Activated CD8-positive, alpha-beta T cell treated with anti-CD3 and anti-CD28 coated beads, Interleukin-2, amount 10 ng/mL, durations not matched to agents 7 days and 5 days (primary cell): ENCODE measurements around the gene HMOX1. TPM values are rescaled to one million over a fixed set of nuclear protein-coding genes. Genes with fewer than 3 reads are reported as not detected.
A peak's percentile ranks its signal among the peaks of the same experiment; 100 is the strongest.

ENCODE experiments used
- ATAC-seq: fragments of 150-1000 bp; cut with Tn5 transposase; one replicate; pipeline ENCODE4 v1.10.0; 2021; ENCODE audit warnings: moderate library complexity
- CTCF ChIA-PET: fragments of 350-600 bp; sonication (Branson Sonifier 250); formaldehyde crosslinking; loops from one replicate; lab custom pipeline; 2021; ENCODE audit warnings: antibody characterized with exemption; lab: Charles Lee
- POLR2A ChIA-PET: fragments of 350-600 bp; sonication (Branson Sonifier 250); formaldehyde crosslinking; loops from one replicate; lab custom pipeline; 2021; ENCODE audit warnings: antibody characterized with exemption; lab: Charles Lee
- DNase-seq: peaks from one replicate; pipeline ENCODE4 v3.0.0-alpha.2; 2020
- H3K27ac Mint-ChIP-seq: one replicate; pipeline ENCODE4 v1.8.0; 2021; ENCODE audit warnings: mild to moderate bottlenecking, mixed read lengths
- H3K27me3 Mint-ChIP-seq: one replicate; pipeline ENCODE4 v1.8.0; 2021; ENCODE audit warnings: low read depth, mixed read lengths
- H3K36me3 Mint-ChIP-seq: one replicate; pipeline ENCODE4 v1.8.0; 2021; ENCODE audit warnings: low read depth, mixed read lengths
- H3K4me1 Mint-ChIP-seq: one replicate; pipeline ENCODE4 v1.8.0; 2021; ENCODE audit warnings: low read depth, mixed read lengths
- H3K4me3 Mint-ChIP-seq: one replicate; pipeline ENCODE4 v1.8.0; 2021; ENCODE audit warnings: mild to moderate bottlenecking, mixed read lengths
- H3K9me3 Mint-ChIP-seq: one replicate; pipeline ENCODE4 v1.8.0; 2022; ENCODE audit warnings: mixed read lengths; ENCODE audit not compliant: insufficient read depth
- microRNA-seq: library from miRNA; unstranded; fragments of <30 nt; microRNA quantifications from one replicate; pipeline ENCODE4 v1.2.0, GENCODE V29; 2022
- total RNA-seq, 2 experiments: library from RNA; stranded (reverse); gene quantifications; one replicate each; pipeline ENCODE4 v1.2.3, GENCODE V29; 2021

The HMOX1 gene
- total RNA-seq, 2 experiments from 2014 or later = 0.34 to 0.68 TPM

DNA sequence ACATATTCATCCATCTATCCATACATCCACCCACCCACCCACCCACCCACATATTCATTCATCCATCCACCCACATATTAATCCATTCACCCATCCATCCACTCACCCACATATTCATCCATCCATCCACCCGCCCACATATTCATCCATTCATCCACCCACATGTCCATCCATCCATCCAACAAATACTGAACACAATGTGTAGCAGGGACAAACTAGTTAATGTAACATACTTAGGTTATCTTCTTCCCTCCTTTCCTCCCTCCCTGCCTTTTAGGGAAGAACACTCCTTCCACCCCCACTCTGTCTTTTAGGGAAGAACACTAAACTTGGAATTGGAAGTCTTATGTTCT is 58.4 kb downstream of the HMOX1 start:
- Mint-ChIP-seq H3K27me3 (no peaks in the 10 kb centered on the region), H3K4me3 (no peak overlapping the region), H3K36me3 (peaks cover 45% of the 10 kb centered on the region), H3K4me1 (peaks cover 6% of the 10 kb centered on the region), H3K27ac (no peak overlapping the region), H3K9me3 (no peaks in the 10 kb centered on the region)
- ChIA-PET POLR2A (no interaction called here), CTCF (no interaction called here)
- no peak for DNase-seq
- ATAC-seq = no peak

DNA sequence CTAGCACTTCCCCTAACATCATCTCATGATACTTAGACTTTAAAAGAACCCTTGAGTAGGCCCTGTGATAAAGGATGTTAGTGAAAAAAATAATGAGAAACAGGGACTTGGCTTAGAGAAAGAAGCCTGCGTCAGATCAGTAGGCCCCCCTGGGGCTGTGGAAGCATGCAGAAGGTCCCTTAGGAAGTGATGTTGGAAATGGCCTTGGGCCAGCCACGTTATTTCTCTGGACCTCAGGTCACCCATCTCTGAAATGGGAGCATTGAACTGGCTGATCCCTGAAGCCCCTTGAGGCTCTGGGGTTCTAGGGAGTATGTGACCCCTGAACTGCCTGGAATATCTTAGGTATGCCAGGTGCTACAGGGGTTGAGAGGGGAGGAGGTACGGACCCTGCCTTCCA is 59.2 kb downstream of the HMOX1 start:
- ATAC-seq = no peak
- ChIA-PET POLR2A (no interaction called here), CTCF (no interaction called here)

DNA sequence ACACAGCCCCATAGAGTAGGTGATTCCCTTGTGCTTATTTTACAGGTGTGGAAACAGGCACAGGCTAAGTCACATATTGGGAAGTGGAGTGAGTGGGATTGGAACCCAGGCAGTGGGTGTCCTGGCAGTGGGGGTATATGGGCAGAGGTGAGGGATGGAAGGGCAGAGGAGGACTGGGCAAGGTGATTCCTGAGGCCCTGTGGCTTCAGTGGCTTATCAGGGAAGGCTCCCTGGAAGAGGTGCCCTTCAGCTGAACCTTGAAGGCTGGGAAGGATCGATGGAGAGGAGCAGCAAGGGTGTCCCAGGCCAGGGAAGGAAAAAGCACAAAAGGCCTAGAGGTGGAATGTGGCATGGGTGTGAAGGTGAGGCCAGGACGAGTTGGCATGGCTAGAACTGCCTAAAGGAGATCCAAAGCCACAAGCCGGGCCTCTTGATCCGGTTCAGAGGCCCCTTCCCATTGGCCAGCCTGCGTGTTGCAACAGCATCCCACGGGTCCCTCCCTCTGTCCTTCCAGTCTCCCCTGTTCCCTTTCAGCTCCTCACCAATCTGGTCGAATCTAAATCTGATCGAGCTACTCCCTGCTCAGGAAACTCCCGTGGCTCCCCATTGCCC is 60.7 kb downstream of the HMOX1 start:
- DNase-seq (no peak), ATAC-seq (no peak)
- Mint-ChIP-seq H3K9me3 (no peaks in the 10 kb centered on the region), H3K27me3 (no peaks in the 10 kb centered on the region), H3K4me1 (peaks cover 6% of the 10 kb centered on the region), H3K27ac (no peak overlapping the region), H3K36me3 (peaks cover 44% of the 10 kb centered on the region), H3K4me3 (no peak overlapping the region)
- ChIA-PET POLR2A (no interaction called here), CTCF (no interaction called here)

More for the DNA sequence above, 59.2 kb downstream of the HMOX1 start:
- Mint-ChIP-seq H3K27me3 (no peaks in the 10 kb centered on the region), H3K4me1 (peaks cover 6% of the 10 kb centered on the region), H3K4me3 (no peak overlapping the region), H3K27ac (no peak overlapping the region), H3K36me3 (peaks cover 39% of the 10 kb centered on the region), H3K9me3 (no peaks in the 10 kb centered on the region)
- no peak for DNase-seq

DNA sequence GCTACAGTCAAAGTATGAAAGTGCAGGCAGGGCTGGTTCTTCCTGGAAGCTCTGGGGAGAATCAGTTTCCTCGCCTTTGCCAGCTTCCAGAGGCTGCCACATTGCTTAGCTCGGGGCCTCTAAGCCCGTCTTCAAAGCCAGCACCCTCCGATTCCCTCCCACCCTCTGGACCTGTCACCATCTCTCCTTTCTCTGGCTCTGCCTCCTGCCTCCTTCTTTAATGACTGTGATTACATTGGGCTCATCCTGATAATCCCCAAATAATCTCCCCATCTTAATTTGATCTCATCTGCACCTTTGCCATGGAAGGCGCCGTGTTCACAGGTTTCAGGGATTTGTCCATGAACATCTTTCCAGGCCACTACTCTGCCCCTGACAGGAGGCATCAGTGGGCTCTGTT is 61.6 kb downstream of the HMOX1 start:
- H3K4me1 Mint-ChIP-seq = peaks cover 6% of the 10 kb centered on the region
- CTCF ChIA-PET = no interaction called here

DNA sequence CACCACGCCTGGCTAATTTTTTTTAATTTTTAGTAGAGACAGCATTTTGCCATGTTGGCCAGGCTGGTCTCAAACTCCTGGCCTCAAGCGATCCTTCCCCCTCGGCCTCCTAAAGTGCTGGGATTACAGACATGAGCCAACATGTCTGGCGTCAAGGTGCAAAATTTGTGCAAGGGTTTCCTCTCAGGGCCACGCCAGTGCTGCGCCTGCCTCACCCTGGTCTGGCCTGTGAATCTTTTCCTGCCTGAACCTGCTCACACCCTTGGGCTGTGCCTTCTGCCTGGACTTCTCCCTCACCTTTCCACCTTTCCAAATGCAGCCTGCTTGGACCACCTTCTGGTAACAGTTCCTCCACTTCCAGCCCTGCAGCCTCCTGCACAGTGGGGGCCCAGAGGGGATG is 62.4 kb downstream of the HMOX1 start:
- Mint-ChIP-seq H3K27me3 (no peaks in the 10 kb centered on the region), H3K36me3 (peaks cover 37% of the 10 kb centered on the region), H3K4me3 (no peak overlapping the region), H3K27ac (no peak overlapping the region), H3K9me3 (no peaks in the 10 kb centered on the region), H3K4me1 (peaks cover 15% of the 10 kb centered on the region)
- ChIA-PET CTCF (no interaction called here), POLR2A (no interaction called here)
- no peak for ATAC-seq
- no peak for DNase-seq

More for the DNA sequence above, 61.6 kb downstream of the HMOX1 start:
- Mint-ChIP-seq H3K27ac (peak overlapping the region; percentile 4), H3K9me3 (no peaks in the 10 kb centered on the region), H3K27me3 (no peaks in the 10 kb centered on the region), H3K36me3 (peaks cover 41% of the 10 kb centered on the region), H3K4me3 (no peak overlapping the region)
- POLR2A ChIA-PET = no interaction called here
- no peak for ATAC-seq
- no peak for DNase-seq

Small RNA genes within 50 kb of the gene (microRNA-seq; reads per million reads assigned to microRNA genes)
- gene MIR3909 (20.1 reads per million, percentile 34 among the genes with 10 or more reads in this experiment), gene MIR6069 (not detected)

Other genes starting within 250 kb of the HMOX1 start
- 10 to 100 TPM; 34.0 to 36.0 TPM for gene HMGXB4, start 123.6 kb upstream of the HMOX1 start, total RNA-seq
- 10 to 100 TPM; 17.8 to 22.3 TPM for gene TOM1, start 81.2 kb upstream of the HMOX1 start, total RNA-seq
- gene MCM5, start 19.0 kb downstream of the HMOX1 start, total RNA-seq = 100 to 1,000 TPM; 275 to 287 TPM
- under 1 TPM; 0.08 TPM for gene RASD2, start 159.7 kb downstream of the HMOX1 start, total RNA-seq
- not detected for gene MB, start 236.2 kb downstream of the HMOX1 start, total RNA-seq